GM19351 (cell line): ENCODE data around the gene COL20A1.

Source experiments
- ATAC-seq: cut with Tn5 transposase; IDR thresholded peaks from one replicate; pipeline ENCODE4 v1.9.1; 2021; ENCODE audit warnings: mild to moderate bottlenecking, moderate library complexity; ENCODE audit not compliant: unreplicated experiment

COL20A1 gene

DNA sequence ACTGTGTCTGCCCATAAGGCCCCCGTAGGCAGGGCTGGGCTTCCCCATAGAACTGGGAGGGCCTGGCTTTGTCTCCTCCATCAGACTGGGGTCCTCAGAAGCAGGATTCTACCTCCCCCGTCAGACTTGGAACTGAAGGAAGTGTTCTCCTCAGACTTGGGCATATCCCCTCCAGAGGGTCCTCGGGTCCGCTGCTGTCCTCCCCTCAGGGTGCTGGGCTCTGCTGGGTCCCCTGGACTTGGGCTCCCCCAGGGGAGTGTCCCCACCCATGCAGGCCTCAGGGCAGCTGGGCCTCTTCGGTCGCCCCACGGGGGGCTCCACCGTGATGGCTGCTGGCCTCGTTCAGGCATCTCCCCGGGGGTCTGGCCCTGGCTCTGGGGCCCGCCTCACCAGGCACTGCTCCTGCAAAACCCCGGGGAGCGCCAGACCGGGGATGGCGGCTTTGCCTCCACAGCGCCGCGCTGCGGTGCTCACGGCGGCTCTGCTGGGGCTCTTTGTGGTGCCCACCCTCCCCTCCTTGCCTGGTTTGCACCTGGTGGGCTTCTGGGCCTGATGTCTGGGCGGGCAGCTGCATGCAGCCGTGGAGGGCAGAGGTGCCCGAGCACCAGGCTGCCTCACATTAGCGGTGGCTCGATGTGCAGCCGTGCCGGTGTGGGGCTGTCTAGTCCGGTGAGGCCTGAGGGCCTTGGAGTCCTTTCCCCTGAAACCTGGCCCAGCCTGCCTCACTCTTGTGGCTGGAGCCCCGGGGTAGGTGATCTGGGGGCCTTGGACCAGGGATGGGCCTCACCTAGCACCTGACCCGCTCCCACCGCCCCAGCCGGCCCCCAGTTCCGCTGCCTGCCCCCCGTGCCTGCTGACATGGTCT lies 13.9 kb downstream of the COL20A1 start:
- ATAC-seq: no peak

DNA sequence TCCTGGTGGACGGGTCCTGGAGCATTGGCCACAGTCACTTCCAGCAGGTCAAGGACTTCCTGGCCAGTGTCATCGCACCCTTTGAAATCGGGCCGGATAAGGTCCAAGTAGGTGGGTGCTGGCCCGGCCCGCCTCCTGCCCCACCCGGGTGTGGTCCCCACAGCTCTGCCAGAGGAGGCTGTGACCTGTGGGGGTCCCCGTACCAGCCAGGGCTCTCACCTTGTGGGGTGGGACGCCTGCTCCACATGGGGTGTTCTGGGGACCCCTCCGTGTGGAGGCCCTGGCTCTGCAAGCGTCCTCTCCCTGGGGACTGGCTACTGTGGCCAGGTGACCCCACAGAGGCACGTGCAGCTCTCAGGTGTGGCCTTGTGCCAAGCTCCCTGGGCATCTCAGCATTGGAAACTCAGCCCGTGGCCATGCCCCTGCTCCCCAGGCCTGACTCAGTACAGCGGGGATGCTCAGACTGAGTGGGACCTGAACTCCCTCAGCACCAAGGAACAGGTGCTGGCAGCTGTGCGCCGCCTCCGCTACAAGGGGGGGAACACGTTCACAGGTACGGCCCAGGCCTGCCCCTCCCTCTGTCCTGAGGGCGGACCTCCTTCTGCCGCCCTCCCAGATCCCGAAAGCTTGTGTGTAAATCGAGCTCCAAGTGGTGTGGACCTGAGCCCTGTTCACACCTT lies 14.7 kb downstream of the COL20A1 start:
- no peak for ATAC-seq

DNA sequence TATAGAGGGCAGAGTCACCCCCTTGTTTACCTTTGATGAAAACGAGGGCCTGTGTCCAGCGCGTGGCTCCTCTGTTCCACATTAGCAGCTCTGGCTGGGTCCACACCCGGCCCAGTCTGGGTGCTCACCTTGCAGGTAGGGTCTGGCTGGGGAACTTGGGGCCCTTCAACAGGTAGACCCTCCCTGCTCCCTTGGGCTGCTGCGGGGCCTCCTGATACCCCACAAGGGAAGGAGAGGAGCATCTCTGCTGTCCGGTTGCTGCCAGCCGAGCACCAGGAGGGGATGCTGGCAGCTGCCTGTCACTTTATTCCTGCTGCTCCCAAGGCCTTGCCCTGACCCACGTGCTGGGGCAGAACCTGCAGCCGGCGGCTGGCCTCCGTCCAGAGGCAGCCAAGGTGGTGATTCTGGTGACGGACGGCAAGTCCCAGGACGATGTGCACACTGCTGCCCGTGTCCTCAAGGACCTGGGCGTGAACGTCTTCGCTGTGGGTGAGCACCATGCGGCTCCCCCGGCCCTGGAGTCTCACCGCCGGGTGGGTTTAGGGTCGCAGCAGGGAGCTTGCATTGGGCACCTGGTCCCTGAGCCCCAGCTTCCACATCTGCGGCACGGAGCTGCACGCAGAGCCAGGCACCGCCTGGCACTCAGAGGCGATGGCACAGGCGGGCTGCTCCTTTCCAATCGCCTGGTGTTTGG lies 15.4 kb downstream of the COL20A1 start:
- ATAC-seq: no peak

DNA sequence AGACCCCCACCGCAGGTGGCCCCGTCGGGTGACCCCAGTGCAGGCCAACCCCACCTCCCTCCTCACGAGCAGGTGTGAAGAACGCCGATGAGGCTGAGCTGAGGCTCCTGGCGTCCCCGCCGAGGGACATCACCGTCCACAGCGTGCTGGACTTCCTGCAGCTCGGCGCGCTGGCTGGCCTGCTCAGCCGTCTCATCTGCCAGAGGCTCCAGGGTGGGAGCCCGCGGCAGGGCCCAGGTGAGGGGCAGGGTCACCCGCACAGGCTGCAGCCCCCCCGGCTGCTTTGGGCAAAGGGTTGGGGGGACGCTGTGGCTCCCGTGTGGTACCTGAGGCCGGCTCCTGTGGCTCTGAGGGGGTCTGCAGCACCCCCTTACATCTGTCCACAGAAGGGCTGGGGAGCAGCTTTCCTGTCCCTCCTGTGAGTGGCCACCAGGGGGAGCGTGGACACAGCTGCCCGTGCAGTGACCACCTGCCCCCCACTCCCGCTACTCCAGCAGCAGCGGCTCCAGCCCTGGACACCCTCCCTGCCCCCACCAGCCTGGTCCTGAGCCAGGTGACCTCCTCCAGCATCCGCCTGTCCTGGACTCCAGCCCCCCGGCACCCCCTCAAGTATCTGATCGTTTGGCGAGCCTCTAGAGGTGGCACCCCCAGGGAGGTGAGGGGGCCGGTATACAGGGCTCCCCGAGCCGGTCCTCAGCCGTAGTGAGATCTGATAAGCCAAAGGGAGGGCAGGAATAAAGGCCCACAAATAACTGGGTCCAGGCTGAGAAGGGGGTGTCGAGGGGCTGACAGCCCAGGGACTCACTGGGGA lies 16.5 kb downstream of the COL20A1 start:
- no peak for ATAC-seq

DNA sequence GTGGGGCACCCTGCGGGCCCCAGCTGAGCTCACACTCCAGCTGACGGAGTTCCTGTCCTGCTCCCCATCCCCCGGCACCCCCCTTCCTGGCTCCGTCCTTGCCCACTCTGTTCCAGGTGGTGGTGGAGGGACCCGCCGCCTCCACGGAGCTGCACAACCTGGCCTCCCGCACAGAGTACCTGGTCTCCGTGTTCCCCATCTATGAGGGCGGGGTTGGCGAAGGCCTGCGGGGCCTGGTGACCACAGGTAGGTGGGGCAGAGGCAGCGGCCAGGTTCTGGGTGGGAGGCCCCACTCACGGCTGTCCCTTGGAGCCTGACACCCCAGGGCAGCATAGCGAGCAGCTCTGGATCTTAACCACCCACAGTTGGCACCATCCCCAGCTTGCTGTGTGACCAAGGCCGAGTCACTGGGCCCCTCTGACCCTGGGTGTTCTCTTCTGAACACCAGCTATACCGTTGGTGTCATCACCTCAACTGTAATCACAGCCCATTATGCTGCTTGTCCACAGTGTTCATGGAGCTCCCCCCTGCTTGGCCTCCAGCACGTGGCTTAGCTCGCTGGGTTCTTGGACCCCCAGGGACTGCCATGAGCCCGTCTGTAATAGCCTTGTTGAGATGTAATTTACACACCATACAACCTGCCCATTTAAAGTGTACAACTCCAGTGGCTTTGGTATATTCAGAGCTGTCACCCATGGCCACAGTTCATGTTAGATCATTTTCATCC lies 17.4 kb downstream of the COL20A1 start:
- ATAC-seq: no peak

DNA sequence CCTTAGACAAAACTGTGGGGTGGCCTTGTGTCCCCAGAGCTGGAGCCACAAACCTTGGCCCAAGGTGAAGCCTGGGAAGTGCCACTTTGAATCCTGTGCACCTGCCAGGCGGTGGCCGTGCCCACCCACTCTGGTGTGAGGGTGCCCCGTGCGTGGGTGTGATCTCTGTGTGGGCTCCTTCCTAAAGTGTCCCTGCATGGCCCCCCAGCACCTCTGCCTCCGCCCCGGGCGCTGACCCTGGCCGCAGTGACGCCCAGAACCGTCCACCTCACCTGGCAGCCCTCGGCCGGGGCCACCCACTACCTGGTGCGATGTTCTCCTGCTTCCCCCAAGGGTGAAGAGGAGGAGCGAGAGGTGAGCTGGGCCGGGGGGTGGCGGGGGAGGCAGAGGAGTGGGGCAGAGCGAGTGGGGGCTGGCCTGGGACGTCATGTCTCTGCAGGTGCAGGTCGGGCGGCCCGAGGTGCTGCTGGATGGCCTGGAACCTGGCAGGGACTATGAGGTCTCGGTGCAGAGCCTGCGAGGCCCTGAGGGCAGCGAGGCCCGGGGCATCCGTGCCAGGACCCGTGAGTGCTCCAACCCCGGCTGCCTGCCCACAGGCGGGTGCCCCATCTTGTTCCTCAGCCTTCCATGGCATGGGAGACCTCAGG lies 18.3 kb downstream of the COL20A1 start:
- no peak for ATAC-seq

DNA sequence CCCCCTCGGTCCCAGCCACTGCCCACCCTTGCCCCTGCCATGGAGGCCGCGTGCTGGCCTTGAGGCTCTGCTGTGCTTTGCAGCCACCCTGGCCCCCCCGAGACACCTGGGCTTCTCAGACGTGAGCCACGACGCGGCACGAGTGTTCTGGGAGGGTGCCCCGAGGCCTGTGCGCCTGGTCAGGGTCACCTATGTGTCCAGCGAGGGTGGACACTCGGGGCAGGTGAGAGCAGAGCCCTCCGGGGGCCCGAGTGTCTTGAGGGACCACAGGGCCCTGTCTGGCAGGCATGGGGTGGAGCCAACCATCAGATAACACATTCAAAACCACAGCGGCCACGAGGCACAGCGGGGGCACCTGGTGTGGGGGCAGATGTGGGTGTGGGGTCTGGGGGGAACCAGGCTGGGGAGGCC lies 18.9 kb downstream of the COL20A1 start:
- ATAC-seq: no peak

DNA sequence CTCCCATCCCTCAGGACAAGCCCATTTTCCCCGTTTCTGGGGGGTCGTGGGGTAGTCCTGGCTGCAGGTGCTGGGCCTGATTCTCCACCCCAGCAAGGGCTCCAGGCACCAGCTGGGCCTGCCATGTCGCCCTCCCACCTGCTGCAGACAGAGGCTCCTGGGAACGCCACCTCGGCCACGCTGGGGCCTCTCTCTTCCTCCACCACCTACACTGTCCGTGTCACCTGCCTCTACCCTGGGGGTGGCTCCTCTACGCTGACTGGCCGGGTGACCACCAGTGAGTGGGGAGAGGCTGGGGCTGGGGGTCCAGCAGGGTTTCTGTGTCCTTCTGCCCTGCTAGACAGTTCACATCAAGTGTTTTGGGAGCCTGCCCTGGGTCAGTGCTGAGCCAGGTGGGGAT lies 19.3 kb downstream of the COL20A1 start:
- no peak for ATAC-seq

DNA sequence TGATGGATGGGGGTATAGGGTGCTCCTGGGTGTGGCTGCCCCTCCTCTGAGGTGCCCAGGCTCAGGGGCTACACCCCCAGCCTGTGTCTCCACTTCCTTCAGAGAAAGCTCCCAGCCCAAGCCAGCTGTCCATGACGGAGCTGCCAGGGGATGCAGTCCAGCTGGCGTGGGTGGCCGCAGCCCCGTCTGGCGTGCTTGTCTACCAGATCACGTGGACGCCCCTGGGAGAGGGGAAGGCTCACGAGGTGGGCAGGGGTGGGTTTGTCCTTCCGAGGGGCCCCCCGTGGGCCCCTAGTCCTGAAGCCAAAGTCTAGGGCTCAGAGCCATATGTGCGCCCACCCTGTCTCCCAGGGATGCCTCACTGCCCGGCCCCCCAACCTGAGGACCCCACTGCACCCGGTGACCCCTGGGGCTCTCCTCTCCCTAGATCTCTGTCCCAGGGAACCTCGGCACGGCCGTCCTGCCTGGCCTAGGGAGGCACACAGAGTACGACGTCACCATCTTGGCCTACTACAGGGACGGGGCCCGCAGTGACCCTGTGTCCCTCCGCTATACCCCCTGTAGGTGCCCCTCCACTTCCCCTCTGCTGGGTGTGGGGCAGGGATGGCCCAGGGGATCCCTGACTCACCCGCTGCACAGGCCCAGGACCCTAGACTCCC lies 19.8 kb downstream of the COL20A1 start:
- ATAC-seq: no peak

DNA sequence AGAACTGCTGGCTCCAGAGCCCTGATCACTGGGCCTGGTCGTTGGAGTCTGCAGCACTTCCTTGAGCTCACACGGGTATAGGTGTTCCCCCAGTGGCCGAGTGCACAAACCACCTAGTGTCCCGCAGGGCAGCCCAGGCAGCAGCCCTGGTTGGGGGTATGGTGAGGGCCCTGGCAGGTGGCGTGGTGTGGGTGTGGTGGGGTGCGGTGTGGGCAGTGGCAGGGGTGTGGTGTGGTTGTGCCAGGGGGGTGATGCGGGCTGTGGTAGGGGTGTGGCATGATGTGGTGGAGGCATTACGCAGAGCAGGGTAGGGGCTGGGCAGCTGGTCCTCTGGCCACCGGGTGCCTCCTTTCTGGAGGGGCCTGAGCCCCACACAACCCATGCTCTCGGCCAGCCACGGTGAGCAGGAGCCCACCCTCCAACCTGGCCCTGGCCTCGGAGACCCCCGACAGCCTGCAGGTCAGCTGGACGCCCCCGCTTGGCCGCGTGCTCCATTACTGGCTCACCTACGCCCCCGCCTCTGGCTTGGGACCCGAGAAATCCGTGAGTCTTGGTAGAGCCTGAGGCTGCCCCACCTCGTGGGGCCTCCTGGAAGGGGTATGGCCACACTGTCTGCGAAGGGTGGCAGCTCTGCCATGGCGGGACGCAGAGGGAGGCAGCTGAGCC lies 20.5 kb downstream of the COL20A1 start:
- ATAC-seq: no peak

DNA sequence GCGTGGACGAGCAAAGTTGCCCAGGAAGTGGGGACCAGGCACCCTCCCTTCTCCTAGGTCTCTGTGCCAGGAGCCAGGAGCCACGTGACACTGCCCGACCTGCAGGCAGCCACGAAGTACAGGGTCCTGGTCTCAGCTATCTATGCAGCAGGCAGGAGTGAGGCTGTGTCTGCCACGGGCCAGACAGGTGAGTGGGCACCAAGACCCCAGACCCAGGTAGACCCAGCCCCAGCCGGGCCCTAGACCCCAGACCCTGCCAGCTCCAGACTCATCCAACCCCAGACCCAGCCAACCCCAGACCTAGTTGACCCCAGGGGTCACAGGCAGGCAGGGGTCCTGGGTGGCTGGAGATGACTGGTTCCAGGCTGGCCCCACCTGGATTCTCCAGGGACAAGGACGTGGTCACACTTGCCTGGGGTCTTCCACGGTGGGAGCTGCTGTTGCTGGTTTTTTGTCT lies 21.1 kb downstream of the COL20A1 start:
- no peak for ATAC-seq

DNA sequence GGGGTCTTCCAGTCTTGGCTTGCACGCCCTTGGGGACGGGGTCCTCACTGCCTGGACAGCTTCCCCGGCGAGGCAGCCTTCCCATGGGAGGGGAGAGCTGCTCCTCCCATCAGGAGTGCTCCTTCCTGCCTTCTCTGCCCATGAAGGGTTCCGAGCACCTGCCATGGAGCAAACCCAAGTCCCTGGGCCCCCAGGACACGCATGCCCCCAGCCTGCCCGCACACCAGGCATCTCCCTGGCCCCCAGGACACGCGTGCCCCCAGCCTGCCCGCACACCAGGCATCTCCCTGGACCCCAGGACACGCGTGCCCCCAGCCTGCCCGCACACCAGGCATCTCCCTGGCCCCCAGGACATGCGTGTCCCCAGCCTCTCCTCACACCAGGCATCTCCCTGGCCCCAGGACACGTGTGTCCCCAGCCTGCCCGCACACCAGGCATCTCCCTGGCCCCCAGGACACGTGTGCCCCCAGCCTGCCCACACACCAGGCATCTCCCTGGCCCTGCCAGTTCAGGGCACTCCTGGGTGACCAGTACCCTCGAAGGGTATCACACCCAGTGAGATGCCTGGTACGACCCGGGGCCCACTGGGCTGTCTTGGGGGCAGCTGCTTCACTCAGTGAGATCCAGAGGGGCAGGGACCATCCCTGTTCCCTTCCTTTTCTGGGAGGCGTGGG lies 21.7 kb downstream of the COL20A1 start:
- ATAC-seq: no peak

DNA sequence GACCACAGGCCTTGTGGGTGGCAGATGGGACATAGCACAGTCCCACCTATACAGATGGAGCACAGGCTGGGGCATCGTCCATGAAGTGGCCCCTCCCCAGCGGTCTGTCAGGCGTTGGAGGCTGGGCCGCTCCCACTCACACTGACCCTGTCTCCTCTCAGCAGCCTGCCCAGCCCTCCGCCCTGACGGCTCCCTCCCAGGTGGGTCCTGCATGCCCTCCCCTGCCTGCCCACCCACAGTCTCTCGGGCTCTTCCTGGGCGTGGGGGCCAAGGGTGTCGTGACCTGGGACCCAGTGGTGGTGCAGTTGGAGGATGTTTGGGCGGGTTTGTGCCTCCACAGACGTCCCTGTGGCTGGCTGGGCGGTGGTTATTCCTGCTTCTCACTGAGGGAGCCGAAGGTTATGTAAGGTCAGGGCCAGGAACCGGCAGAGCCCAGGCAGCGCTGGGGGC lies 22.3 kb downstream of the COL20A1 start:
- ATAC-seq: no peak

DNA sequence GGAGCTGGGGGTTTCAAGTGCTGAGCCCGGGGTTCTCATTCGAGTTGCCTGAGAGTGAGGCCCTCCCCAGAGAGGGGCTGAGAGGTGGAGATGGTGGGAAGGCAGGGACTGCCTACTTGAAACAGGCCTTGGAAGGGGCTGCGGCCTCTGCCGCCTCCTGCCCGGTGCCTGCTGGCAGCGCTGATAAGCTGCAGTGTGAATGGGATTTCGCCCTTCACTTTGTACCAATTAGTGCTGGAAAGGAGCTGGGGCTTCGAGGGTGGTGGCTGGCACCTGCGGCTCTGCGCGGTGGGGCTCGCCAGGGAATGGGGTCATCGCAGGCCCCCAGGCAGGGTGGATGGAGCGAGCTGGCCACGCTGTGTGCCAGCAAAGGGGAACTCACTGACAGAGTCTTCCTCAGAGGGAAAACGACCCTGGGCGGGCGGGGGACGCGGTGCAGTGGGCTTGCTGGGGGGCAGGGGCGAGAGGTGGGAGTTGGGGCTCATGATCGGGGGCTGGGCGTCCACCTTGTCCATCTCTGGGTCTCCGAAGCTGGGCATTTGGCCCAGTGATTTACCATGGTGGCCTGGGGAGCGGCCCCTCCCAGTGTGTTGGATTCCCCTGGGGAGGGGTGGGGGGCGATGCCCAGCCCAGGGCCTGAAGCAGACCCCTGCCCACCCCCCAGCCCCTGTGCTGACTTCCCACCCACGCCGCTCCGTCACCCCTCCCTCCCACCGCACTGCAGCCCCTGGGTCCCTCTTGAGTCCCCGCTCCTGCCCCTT lies 22.9 kb downstream of the COL20A1 start:
- ATAC-seq: no peak

DNA sequence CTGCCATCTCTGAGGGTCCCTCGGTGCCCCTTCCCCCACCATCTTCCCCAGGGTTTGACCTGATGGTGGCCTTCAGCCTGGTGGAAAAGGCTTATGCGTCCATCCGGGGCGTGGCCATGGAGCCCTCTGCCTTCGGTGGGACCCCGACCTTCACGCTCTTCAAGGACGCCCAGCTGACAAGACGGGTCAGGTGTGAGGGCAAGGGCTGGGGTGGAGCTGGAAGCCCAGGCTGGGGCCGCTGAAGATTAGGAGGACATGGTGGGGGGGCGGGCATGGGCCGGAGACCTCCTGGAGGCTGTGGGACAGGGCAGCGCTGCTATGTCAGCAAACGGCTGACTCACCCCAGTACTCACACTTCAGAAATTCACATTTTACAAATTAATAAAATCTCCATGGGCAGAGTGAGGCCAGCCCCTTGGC lies 23.5 kb downstream of the COL20A1 start:
- ATAC-seq: no peak

DNA sequence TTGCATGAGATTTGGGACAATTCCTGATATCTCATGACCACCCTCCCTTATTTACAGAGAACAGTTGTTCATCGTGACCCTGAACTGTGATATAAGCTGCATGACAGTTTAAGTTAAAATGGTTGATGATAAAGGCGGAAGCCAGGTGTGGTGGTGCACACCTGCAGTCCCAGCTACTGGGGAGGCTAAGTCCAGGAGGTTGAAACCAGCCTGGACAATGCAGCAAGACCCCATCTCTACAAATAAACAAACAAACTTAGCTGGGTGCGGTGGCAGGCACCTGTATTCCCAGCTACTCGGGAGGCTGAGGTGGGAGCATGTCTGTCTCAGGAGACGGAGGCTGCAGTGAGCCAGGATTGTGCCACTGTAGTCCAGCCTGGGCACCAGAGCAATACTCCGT lies 24.1 kb downstream of the COL20A1 start:
- ATAC-seq: no peak

DNA sequence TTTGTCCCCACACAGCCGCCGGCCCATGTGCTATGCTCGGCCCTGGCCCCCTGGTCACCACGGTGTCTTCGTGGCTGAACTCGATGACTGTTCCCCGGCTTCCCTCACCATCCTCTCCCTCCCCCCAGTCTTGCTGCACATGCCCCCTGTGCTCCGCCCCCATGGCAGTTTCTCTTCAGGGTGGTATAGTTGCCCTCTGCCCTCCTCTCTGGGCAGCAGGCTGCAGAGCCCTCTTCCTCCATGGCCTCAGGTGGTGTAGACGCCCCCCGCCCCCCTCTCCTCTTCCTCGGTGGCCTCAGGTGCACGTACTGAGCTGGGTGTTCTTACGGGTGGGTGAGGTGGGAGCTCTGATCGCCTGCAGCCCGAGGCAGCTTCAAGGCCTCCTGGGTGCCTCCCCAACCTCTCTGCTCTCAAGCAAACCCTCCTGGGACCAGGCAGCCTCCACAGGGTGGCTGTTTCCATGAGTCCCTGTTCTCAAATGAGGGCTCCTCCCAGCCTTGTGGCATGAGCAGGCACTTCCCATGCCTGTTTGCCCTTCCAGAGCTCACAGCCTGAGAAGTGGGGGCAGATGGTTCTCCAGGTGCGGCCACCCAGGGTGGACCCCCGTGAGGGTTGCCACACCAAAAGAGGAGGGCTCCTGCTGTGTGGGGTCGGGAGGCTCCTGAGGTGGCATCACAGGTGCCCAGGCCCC lies 24.8 kb downstream of the COL20A1 start:
- ATAC-seq: no peak
